Dendritic cell treated with granulocyte-macrophage colony-stimulating factor and Interleukin-4, amounts not matched to agents 40 ng/mL and 50 ng/mL, for 4 days (primary cell): ENCODE data around the gene DNASE1L1.

ENCODE experiments used
- H3K27ac Mint-ChIP-seq: one replicate; pipeline ENCODE4 v1.8.0; 2022; ENCODE audit warnings: mild to moderate bottlenecking, mixed read lengths
- H3K27me3 Mint-ChIP-seq: one replicate; pipeline ENCODE4 v1.8.0; 2022; ENCODE audit warnings: mild to moderate bottlenecking, mixed read lengths
- H3K36me3 Mint-ChIP-seq: one replicate; pipeline ENCODE4 v1.8.0; 2022; ENCODE audit warnings: low read depth, mixed read lengths
- H3K4me1 Mint-ChIP-seq: one replicate; pipeline ENCODE4 v1.8.0; 2022; ENCODE audit warnings: low read depth, mixed read lengths
- H3K4me3 Mint-ChIP-seq: one replicate; pipeline ENCODE4 v1.8.0; 2022; ENCODE audit warnings: mild to moderate bottlenecking, moderate library complexity, mixed read lengths
- H3K9me3 Mint-ChIP-seq: one replicate; pipeline ENCODE4 v1.8.0; 2022; ENCODE audit warnings: mixed read lengths
- intact Hi-C: fragments of 100-400 bp; cut with micrococcal nuclease; formaldehyde crosslinking; loops from one replicate; pipeline ENCODE4 v1.15.0; 2022

DNASE1L1 gene

DNA sequence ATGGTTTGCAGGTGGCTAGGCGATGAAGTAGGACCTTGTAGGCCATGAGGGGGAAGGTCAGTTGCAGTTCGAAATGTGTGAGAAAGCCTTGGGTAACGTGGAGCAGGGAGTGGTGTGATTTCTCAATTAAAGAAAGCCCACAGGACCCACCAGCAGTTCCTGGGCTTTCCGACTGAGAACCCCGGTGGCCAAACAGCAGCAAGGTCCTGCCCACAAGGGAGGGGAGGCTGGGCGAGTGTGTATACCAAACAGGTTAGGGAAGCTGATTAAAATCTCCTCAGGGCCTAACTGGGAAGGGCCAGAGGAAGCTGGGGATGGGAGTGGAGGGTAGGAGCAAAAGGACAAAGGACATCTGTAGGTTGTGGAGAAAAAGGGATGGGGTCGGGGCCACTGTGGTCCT lies 21.9 kb upstream of the DNASE1L1 start:
- peaks cover 69% of the 10 kb centered on the region for H3K36me3 Mint-ChIP-seq
- intact Hi-C loops = loop anchor here (2.0 kb wide), 1 partner anchor 18 kb away; no protein-coding TSS in a partner anchor
- H3K4me1 Mint-ChIP-seq = peaks cover 53% of the 10 kb centered on the region
- H3K4me3 Mint-ChIP-seq = peak overlapping the region; percentile 81
- H3K27ac Mint-ChIP-seq = peak overlapping the region; percentile 89
- H3K9me3 Mint-ChIP-seq = no peaks in the 10 kb centered on the region
- H3K27me3 Mint-ChIP-seq = no peaks in the 10 kb centered on the region

DNA sequence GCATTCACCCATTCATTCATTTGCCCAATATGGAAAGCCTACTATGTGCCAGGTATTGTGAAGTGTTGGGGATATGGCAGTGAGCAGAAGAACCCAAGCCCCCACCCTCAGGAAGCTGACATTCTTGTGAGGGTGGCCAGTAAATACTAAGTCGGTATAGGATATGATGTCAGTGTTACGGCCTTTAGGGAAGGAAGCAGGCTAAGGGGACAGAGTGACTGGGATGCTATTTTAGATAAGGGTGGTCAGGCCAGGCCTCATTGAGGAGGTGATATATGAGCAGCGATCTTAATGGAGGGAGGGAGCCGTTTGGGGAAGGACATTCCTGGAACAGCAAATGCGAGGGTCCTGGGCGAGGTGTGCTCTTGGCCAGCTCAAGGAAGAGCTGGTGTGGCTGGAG lies 21.4 kb upstream of the DNASE1L1 start:
- Mint-ChIP-seq H3K4me3 (peak overlapping the region; percentile 81), H3K27ac (peak overlapping the region; percentile 89), H3K27me3 (no peaks in the 10 kb centered on the region), H3K4me1 (peaks cover 49% of the 10 kb centered on the region), H3K36me3 (peaks cover 64% of the 10 kb centered on the region), H3K9me3 (no peaks in the 10 kb centered on the region)
- intact Hi-C loops = loop anchor here (2.0 kb wide), 1 partner anchor 18 kb away; no protein-coding TSS in a partner anchor

DNA sequence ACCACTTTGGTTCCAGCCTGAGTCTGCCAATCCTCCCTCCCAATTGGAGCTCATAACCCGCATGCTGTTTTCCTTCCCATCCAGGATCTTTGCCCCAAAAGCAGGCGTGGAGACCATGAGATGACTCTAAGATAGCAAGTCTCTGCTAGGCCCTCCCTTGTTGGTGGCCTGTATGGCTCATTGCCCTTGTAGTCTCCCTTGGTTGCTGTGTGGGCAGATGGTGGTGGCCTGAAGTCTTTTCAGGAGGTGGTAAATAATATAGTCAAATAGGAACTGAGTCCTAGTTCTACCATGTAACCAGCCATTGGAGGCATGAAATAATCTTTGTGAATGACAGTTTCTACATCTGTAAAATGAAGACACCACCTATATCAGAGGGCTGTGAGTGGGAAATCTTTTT lies 20.7 kb upstream of the DNASE1L1 start:
- H3K4me3 Mint-ChIP-seq = peak overlapping the region; percentile 81
- H3K4me1 Mint-ChIP-seq = peaks cover 42% of the 10 kb centered on the region
- no peaks in the 10 kb centered on the region for H3K27me3 Mint-ChIP-seq
- H3K27ac Mint-ChIP-seq = peak overlapping the region; percentile 89
- peaks cover 57% of the 10 kb centered on the region for H3K36me3 Mint-ChIP-seq
- intact Hi-C loops = loop anchor here (2.0 kb wide), 1 partner anchor 17 kb away; no protein-coding TSS in a partner anchor
- no peaks in the 10 kb centered on the region for H3K9me3 Mint-ChIP-seq

GRCh38 chrX:154428176-154429171 lies 19.4 kb upstream of the DNASE1L1 start, which contains the start of gene ATP6AP1:
ATP6AP1 (plus strand) TSS chrX:154428677; CDS start chrX:154428693, 16 bp downstream.
- no peaks in the 10 kb centered on the region for H3K9me3 Mint-ChIP-seq
- H3K27me3 Mint-ChIP-seq = no peaks in the 10 kb centered on the region
- H3K4me1 Mint-ChIP-seq = peaks cover 41% of the 10 kb centered on the region
- peaks cover 44% of the 10 kb centered on the region for H3K36me3 Mint-ChIP-seq
- H3K4me3 Mint-ChIP-seq = peak within 1 kb of the TSS; percentile 81
- peak within 1 kb of the TSS; percentile 89 for H3K27ac Mint-ChIP-seq
- intact Hi-C loops = no loop called here

DNA sequence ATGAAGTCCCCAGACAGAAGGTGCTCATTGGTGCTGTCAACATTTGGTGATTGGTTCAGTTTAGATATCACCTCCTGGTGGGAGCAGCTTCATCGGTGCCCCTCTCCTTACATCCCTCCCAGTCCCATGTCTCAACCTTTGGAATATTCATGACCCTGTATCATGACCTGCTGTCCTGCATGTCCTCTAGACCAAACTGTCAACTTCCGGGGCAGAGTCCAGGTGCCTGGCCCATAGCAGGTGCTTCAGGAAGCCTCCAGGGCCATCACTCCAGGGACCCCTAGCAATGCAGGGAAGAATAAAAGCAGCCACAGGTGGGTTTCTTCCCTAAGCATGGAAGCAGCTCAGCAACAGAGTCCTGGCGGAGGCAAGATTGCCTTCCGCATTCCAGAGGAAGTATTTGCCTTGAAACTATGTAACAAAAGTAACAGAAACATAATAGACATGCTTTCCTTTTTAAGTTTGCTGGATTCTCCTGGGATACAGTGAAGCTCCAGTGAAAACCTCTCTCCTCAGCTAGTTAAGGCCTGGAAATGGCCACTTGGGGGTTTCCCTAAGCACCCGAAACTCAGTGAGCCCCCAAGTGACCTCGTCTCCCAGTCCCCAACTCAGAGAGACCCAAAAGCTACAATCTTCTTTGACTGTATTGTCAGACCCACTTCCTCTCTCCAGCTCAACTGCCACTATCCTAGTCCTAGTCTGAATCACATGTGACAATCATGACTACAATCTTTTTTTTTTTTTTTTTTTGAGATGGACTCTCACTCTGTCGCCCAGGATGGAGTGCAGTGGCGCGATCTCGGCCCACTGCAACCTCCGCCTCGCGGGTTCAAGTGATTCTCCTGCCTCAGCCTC lies 18.1 kb upstream of the DNASE1L1 start:
- Mint-ChIP-seq H3K27ac (peak overlapping the region; percentile 89), H3K4me1 (peaks cover 37% of the 10 kb centered on the region), H3K4me3 (peak overlapping the region; percentile 81), H3K36me3 (peaks cover 31% of the 10 kb centered on the region), H3K9me3 (no peaks in the 10 kb centered on the region), H3K27me3 (no peaks in the 10 kb centered on the region)
- intact Hi-C loops = no loop called here

DNA sequence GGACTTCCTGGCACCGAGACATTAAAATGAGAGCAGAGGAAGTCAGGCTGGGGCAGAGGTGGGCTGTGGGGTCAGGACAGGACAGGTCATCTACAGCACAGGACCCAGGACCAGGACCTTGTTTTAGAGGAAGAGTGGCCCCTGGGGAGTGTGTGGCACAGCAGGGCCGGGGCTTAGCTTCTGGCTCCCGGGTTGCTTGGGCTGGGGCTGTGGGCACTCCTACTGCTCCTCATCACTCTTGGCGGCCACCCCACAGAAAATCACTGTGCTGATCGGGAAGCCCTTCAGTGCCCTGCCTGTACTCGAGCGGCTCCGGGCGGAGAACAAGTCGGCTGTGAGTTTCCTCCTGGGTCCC lies 11.3 kb upstream of the DNASE1L1 start:
- H3K4me1 Mint-ChIP-seq = peaks cover 29% of the 10 kb centered on the region
- H3K4me3 Mint-ChIP-seq = no peak overlapping the region
- H3K36me3 Mint-ChIP-seq = peaks cover 61% of the 10 kb centered on the region
- H3K27me3 Mint-ChIP-seq = no peaks in the 10 kb centered on the region
- H3K9me3 Mint-ChIP-seq = no peaks in the 10 kb centered on the region
- no peak overlapping the region for H3K27ac Mint-ChIP-seq
- intact Hi-C loops = no loop called here

- Mint-ChIP-seq H3K36me3 (peaks cover 66% of the 10 kb centered on the region), H3K27ac (no peak overlapping the region)
Observed at GRCh38 chrX:154419688-154420401, 10.8 kb upstream of the DNASE1L1 start.

DNA sequence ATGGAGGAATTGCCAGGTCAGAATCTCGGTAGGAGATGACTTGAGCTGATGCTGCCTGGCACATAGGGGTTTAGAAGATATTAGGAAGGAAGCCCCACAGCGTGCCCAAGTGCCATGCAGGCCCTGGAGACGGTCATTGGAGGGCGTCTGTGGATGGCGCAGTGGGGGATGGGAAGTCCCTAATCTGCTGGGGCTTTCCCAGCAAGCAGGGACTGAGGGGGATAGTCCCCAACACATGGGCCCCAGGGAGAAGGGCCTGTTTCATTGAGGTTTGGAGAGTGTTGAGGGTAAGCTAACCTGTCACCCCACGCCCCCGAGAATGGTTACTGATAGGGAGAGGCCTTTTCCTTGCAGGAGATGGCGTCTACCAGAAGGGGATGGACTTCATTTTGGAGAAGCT lies 10.1 kb upstream of the DNASE1L1 start:
- Mint-ChIP-seq H3K9me3 (no peaks in the 10 kb centered on the region), H3K4me1 (peaks cover 24% of the 10 kb centered on the region), H3K27me3 (no peaks in the 10 kb centered on the region), H3K36me3 (peaks cover 66% of the 10 kb centered on the region), H3K27ac (peak overlapping the region; percentile 39), H3K4me3 (no peak overlapping the region)
- intact Hi-C loops = no loop called here

More at GRCh38 chrX:154419688-154420401, 10.8 kb upstream of the DNASE1L1 start:
- H3K9me3 Mint-ChIP-seq = no peaks in the 10 kb centered on the region
- H3K27me3 Mint-ChIP-seq = no peaks in the 10 kb centered on the region
- peaks cover 29% of the 10 kb centered on the region for H3K4me1 Mint-ChIP-seq
- intact Hi-C loops = no loop called here
- H3K4me3 Mint-ChIP-seq = no peak overlapping the region

DNA sequence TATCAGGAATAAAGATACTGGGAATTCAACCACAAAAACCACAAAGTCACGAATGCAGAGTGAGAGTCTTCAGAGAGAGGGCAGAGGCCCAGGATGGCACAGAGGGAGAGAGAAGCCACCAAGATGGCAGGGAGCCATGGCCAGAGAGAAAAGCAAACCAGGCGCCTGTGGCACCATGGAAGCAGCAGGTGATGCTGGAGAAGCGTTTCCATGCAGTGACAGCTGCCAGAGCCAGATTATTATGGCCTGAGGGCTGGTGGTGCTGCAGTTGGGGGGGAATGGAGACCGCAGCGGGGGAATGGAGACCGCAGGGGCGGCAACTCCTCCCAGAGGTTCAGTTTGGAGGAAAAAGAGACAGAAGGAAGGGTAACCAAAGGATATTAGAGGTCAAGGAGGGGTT lies 8.1 kb upstream of the DNASE1L1 start:
- Mint-ChIP-seq H3K9me3 (no peaks in the 10 kb centered on the region), H3K4me3 (no peak overlapping the region), H3K27me3 (no peaks in the 10 kb centered on the region), H3K36me3 (peaks cover 81% of the 10 kb centered on the region), H3K27ac (peak overlapping the region; percentile 29), H3K4me1 (peaks cover 31% of the 10 kb centered on the region)
- intact Hi-C loops = no loop called here

GRCh38 chrX:154413142-154413541 lies 4.1 kb upstream of the DNASE1L1 start:
- H3K27ac Mint-ChIP-seq = no peak overlapping the region
- peaks cover 39% of the 10 kb centered on the region for H3K4me1 Mint-ChIP-seq
- peaks cover 57% of the 10 kb centered on the region for H3K36me3 Mint-ChIP-seq
- H3K9me3 Mint-ChIP-seq = no peaks in the 10 kb centered on the region
- intact Hi-C loops = loop anchor here (2.0 kb wide), 1 partner anchor 18 kb away; no protein-coding TSS in a partner anchor
- no peaks in the 10 kb centered on the region for H3K27me3 Mint-ChIP-seq
- H3K4me3 Mint-ChIP-seq = peak overlapping the region; percentile 92

DNA sequence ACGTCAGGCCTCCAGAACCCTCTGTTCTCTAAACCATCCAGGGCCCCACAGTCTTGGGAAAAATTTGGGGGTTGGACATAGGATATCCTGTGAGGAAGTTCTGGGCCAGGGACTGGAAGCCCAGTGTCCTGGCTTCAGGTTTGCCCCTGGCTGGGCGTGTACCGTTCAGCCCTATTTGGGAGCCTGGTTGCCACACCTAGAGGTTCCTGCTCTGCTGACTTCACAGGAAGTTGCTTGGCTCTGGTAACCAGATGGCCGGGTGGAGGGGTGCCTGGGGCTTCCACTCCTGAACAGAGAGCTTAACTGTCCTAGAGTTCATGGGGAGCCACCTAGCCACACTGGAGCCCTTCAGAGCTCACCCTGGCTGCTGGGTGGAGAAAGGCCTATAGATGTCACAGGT lies 3.4 kb upstream of the DNASE1L1 start:
- Mint-ChIP-seq H3K27me3 (no peaks in the 10 kb centered on the region), H3K27ac (peak overlapping the region; percentile 89), H3K4me3 (peak overlapping the region; percentile 92), H3K36me3 (peaks cover 57% of the 10 kb centered on the region), H3K4me1 (peaks cover 40% of the 10 kb centered on the region), H3K9me3 (no peaks in the 10 kb centered on the region)
- intact Hi-C loops = loop anchor here (2.0 kb wide), 1 partner anchor 18 kb away; no protein-coding TSS in a partner anchor

DNA sequence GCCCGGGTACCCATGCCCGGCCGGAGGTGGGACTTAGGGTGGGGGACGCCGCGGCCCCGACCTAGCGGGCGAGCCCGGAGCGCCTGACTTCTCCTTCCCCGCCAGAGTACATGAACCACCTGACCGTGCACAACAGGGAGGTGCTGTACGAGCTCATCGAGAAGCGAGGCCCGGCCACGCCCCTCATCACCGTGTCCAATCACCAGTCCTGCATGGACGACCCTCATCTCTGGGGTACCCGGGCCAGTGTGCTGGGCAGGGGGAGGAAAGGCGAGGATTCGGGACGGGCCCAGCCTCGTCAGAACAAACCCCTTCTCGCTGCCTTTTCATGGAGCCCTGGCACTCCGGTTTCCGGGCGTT lies 2.9 kb upstream of the DNASE1L1 start:
- Mint-ChIP-seq H3K36me3 (peaks cover 52% of the 10 kb centered on the region), H3K4me1 (peaks cover 35% of the 10 kb centered on the region), H3K27ac (peak overlapping the region; percentile 89), H3K4me3 (peak overlapping the region; percentile 92), H3K9me3 (no peaks in the 10 kb centered on the region), H3K27me3 (no peaks in the 10 kb centered on the region)
- intact Hi-C loops = loop anchor here (2.0 kb wide), 1 partner anchor 19 kb away; no protein-coding TSS in a partner anchor

DNA sequence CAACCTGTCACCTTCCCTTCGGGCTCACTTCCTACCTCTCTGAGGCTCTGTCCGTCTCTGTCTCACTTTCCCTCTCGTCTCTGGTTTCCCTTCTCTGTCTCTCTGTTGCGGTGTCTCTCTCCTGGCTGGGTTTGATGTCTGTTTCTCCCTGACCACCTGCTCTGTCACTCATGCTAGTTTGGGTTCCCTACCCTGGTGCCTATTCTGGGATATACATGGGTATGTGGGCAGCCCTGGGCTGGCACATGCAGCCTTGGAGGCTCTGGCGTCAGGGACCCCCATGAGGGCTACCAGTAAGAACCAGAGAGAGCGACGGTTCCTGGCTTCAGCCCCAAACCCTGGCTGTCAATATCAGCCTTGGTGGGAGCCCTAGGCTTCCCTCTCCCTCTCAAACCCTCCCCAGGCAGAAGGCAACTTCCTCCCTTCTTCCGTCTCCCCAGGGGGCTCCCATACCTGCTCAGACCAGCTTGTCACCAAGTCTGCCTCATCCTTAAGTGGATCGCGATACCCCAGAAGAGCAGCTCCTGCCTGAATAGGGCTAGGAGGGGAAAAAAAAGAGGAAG lies 314 bp downstream of the DNASE1L1 start:
- Mint-ChIP-seq H3K27me3 (no peaks in the 10 kb centered on the region), H3K4me3 (peak overlapping the region; percentile 91), H3K36me3 (peaks cover 47% of the 10 kb centered on the region), H3K9me3 (no peaks in the 10 kb centered on the region), H3K4me1 (peaks cover 38% of the 10 kb centered on the region), H3K27ac (peak overlapping the region; percentile 85)
- intact Hi-C loops = loop anchor here (10.0 kb wide), 1 partner anchor 46 kb away; the partner anchor contains the start of gene PLXNA3
